Prostate gland (tissue), 2 donors: Measurements from ENCODE around the gene NOXO1. TPM values are rescaled to one million over a fixed set of nuclear protein-coding genes. Genes with fewer than 3 reads are reported as not detected.
A peak's percentile ranks its signal among the peaks of the same experiment; 100 is the strongest.
"Not testable (repeated sequence)": the region's sequence is repeated elsewhere in the genome, so short reads cannot be mapped to it uniquely, and the experiment has no call there.

Source experiments
- DNase-seq: peaks from one replicate; pipeline ENCODE4 v3.0.0-alpha.2; 2019; ENCODE audit warnings: low spot score
- H3K27ac ChIP-seq, 2 donors: fragments of 200-600 bp; sonication (generic); 2 replicates each; pipeline ENCODE4 v1.5.1; 2017 to 2019
- H3K27me3 ChIP-seq: fragments of 200-600 bp; sonication (generic); replicated peaks from 2 replicates; pipeline ENCODE4 v1.5.1; 2019; ENCODE audit not compliant: insufficient read depth
- H3K36me3 ChIP-seq, 2 donors: fragments of 200-600 bp; sonication (generic); 1 replicate in 1 of 2; 2 replicates in 1 of 2; pipeline versions ENCODE4 v1.5.1 to v1.8.1; 2017 to 2019
- H3K4me1 ChIP-seq: fragments of 200-600 bp; sonication (generic); replicated peaks from 2 replicates; pipeline ENCODE4 v1.5.1; 2019
- H3K4me3 ChIP-seq, 2 donors: fragments of 200-600 bp; sonication (generic); 2 replicates each; pipeline ENCODE4 v1.5.1; 2017 to 2019
- H3K9me3 ChIP-seq: fragments of 200-600 bp; sonication (generic); 2 replicates; pipeline ENCODE4 v1.5.1; 2017
- CTCF ChIP-seq, 4 experiments: fragments of 200-600 bp in 2 of 4; fragments of 450-650 bp in 2 of 4; sonication (generic) in 2 of 4; IDR thresholded peaks; 1 replicate in 3 of 4; 2 replicates in 1 of 4; pipeline ENCODE4 v1.5.1; 2016 to 2019; ENCODE audit warnings: antibody characterized with exemption in 4 of 4, mild to moderate bottlenecking in 2 of 4, moderate library complexity in 2 of 4
- POLR2A ChIP-seq: fragments of 450-650 bp; IDR thresholded peaks from one replicate; pipeline ENCODE4 v1.6.1; 2016; ENCODE audit warnings: antibody characterized with exemption, mild to moderate bottlenecking
- POLR2AphosphoS5 ChIP-seq: sonication (generic); formaldehyde crosslinking; IDR thresholded peaks from one replicate; pipeline ENCODE4 v1.6.1; 2017; ENCODE audit warnings: antibody characterized with exemption
- whole genome bisulfite sequencing: methylation state at CpG from one replicate; pipeline ENCODE4 v1.1.5; 2018; 5-methylcytosine and 5-hydroxymethylcytosine counted together
- intact Hi-C: fragments of 100-400 bp; cut with DNase I; formaldehyde crosslinking; loops from one replicate; pipeline ENCODE4 v1.14.2; 2022
- total RNA-seq, 2 donors: library from RNA; depleted of rRNA; stranded (reverse); fragments of >200 nt; gene quantifications; one replicate each; pipeline ENCODE4 v1.1.0, GENCODE V29; 2016

NOXO1 gene
- total RNA-seq, 2 donors from 2014 or later, result 0.32 to 5.0 TPM

GRCh38 chr16:1966460-1966859, 14.8 kb downstream of the NOXO1 start, which contains the start of gene RNF151:
Gene RNF151, plus strand, starts transcription at chr16:1966856. Its CDS starts 26 bp downstream, at chr16:1966882.
- intact Hi-C loops, result no loop called here
- TF ChIP-seq POLR2A (no peak), CTCF (IDR thresholded peaks at IDR 0.05) (no peak), POLR2AphosphoS5 (no peak)
- no peak for DNase-seq
- Histone ChIP-seq H3K27me3 (no peaks in the 10 kb centered on the region), H3K4me1 (peaks cover 8% of the 10 kb centered on the region), H3K27ac (peak within 1 kb of the TSS in 1 of 2 donors; percentile 85), H3K4me3 (peak within 1 kb of the TSS; percentile 86 to 99), H3K36me3 (no peaks in the 10 kb centered on the region), H3K9me3 (no peaks in the 10 kb centered on the region)
- WGBS, result 94% methylated on average over 6 of the region's 6 CpGs

- Histone ChIP-seq H3K36me3 (no peaks in the 10 kb centered on the region), H3K4me3 (peak overlapping the region; percentile 86 to 99), H3K27ac (peak overlapping the region; percentile 85 to 95), H3K27me3 (no peaks in the 10 kb centered on the region), H3K4me1 (peaks cover 8% of the 10 kb centered on the region), H3K9me3 (no peaks in the 10 kb centered on the region)
- 16% methylated on average over 23 of the region's 24 CpGs for WGBS
- intact Hi-C loops, result no loop called here
- TF ChIP-seq CTCF (IDR thresholded peaks at IDR 0.05) (no peak), POLR2AphosphoS5 (no peak), POLR2A (no peak)
- DNase-seq, result no peak
Observed at GRCh38 chr16:1965396-1966001, 15.8 kb downstream of the NOXO1 start.

- Histone ChIP-seq H3K27me3 (no peaks in the 10 kb centered on the region), H3K27ac (peak within 1 kb of the TSS; percentile 85 to 95), H3K4me1 (peaks cover 8% of the 10 kb centered on the region), H3K36me3 (no peaks in the 10 kb centered on the region), H3K9me3 (no peaks in the 10 kb centered on the region), H3K4me3 (peak within 1 kb of the TSS; percentile 86 to 99)
- peak; percentile 100 for DNase-seq
- under 1% methylated on average over 84 of the region's 97 CpGs for WGBS
- intact Hi-C loops, result no loop called here
- TF ChIP-seq CTCF (IDR thresholded peaks at IDR 0.05) (peak in 2 of 4 experiments; percentile 4 to 38), POLR2A (peak; percentile 74), POLR2AphosphoS5 (peak; percentile 97)
Observed at GRCh38 chr16:1964506-1965395, 16.5 kb downstream of the NOXO1 start, which contains the start of gene RPS2. Gene RPS2, minus strand, starts transcription at chr16:1964826. Its CDS starts 201 bp downstream, at chr16:1964625.

- Histone ChIP-seq H3K36me3 (no peaks in the 10 kb centered on the region), H3K9me3 (no peaks in the 10 kb centered on the region), H3K27me3 (no peaks in the 10 kb centered on the region), H3K27ac (peak overlapping the region; percentile 85 to 95), H3K4me3 (peak overlapping the region; percentile 86 to 99), H3K4me1 (peaks cover 8% of the 10 kb centered on the region)
- TF ChIP-seq POLR2A, result no peak
- TF ChIP-seq CTCF (IDR thresholded peaks at IDR 0.05), result no peak
- TF ChIP-seq POLR2AphosphoS5, result no peak
- intact Hi-C loops, result no loop called here
- DNase-seq, result no peak
- 7% methylated on average over 44 of the region's 44 CpGs for WGBS
Observed at GRCh38 chr16:1963806-1964505, 17.3 kb downstream of the NOXO1 start.

- WGBS, result 81% methylated on average over 37 of the region's 37 CpGs
- H3K36me3 ChIP-seq, H3K27me3 ChIP-seq, H3K4me1 ChIP-seq, DNase-seq, H3K4me3 ChIP-seq, H3K27ac ChIP-seq, H3K9me3 ChIP-seq, intact Hi-C loops: not testable (repeated sequence)
Observed at GRCh38 chr16:1962161-1963153, 18.8 kb downstream of the NOXO1 start.
